ENCODE data around the gene LY6G5C.

LY6G5C gene

GRCh38 chr6:31722173-31722572 lies 41.3 kb upstream of the LY6G5C start:
- H3K27ac ChIP-seq, result no peak overlapping the region
- peaks cover 9% of the 10 kb centered on the region for H3K36me3 ChIP-seq (replicated peaks)
- no peaks in the 10 kb centered on the region for H3K27me3 ChIP-seq (replicated peaks)
- no peak for TF ChIP-seq CTCF (IDR thresholded peaks at IDR 0.05; ENCODE audit: low read depth, low read length, missing control alignments)
- in situ Hi-C loops (cut with HindIII; ENCODE audit: low pct_ligation_motif_present, low sequenced_read_pairs), result no loop called here
- H3K4me3 ChIP-seq (ENCODE audit: low read depth, low read length), result no peak overlapping the region
- no peak for DNase-seq

DNA sequence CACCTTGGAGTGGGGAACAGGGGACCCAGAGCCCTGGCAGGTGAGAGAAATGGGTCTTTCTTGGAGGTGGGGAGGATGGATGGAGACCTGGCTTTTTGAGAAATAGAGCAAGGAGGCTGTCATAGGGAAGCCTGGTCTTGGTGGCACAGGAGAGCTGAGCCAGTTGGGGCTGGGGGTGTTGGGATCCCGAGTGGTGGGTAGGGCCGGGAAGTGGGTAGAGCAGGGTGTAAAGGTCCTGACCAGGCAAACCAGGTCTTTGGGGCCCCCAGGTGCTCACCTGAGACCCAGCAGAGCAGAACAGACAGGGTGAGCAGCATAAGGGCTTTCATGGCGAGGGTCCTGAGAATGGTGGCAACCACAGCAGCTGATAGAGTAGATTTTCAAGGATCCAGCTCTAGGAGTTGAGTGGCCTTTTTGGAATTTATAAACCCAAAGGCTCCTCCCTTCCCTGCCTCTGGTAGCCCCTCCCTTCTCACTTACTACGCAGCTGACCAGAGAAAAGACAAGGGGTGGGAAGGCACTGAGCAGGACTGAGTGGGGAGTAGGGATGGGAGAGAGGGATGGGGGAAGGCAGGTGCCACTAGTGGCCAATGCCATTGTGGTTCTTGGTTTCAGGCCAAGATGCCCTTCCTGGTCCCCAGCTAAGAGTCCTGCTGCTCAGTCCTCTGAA lies 40.6 kb upstream of the LY6G5C start, which contains the start of gene LY6G6C:
LY6G6C (minus strand) TSS at position 396 of the 670 bp plus-strand sequence; CDS start at position 329, 67 bp downstream.
- no peak for DNase-seq
- in situ Hi-C loops (cut with HindIII; ENCODE audit: low pct_ligation_motif_present, low sequenced_read_pairs), result no loop called here
- no peak for TF ChIP-seq CTCF (IDR thresholded peaks at IDR 0.05; ENCODE audit: low read depth, low read length, missing control alignments)
- Histone ChIP-seq H3K36me3 (replicated peaks) (peaks cover 4% of the 10 kb centered on the region), H3K4me3 (ENCODE audit: low read depth, low read length) (no peak within 1 kb of the TSS), H3K27ac (no peak within 1 kb of the TSS), H3K27me3 (replicated peaks) (no peaks in the 10 kb centered on the region)

GRCh38 chr6:31720196-31720770 lies 39.4 kb upstream of the LY6G5C start:
- TF ChIP-seq CTCF (IDR thresholded peaks at IDR 0.05; ENCODE audit: low read depth, low read length, missing control alignments), result no peak
- in situ Hi-C loops (cut with HindIII; ENCODE audit: low pct_ligation_motif_present, low sequenced_read_pairs), result no loop called here
- no peaks in the 10 kb centered on the region for H3K36me3 ChIP-seq (replicated peaks)
- no peak overlapping the region for H3K27ac ChIP-seq
- no peak overlapping the region for H3K4me3 ChIP-seq (ENCODE audit: low read depth, low read length)
- no peaks in the 10 kb centered on the region for H3K27me3 ChIP-seq (replicated peaks)
- DNase-seq, result no peak

DNA sequence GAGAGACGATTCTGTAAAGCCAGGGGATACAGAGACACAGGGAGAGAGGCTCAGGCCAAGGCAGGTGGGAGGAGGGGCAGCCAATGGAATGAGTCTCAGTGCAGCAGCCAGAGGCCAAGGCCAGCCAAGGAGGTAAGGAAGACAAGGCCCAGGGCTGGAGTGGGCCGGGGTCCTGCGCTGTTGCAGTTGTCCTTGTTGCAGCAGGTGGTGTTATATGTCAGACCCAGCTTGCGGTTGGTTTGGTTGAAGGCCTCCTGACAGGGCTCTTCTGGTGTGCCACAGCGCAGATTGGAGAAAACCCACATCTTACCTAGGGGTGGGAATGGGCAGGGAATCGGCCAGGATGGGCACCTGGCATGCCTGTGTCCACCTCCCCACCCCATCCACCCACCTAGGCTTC lies 38.1 kb upstream of the LY6G5C start:
- DNase-seq, result no peak
- in situ Hi-C loops (cut with HindIII; ENCODE audit: low pct_ligation_motif_present, low sequenced_read_pairs), result no loop called here
- no peak overlapping the region for H3K27ac ChIP-seq
- TF ChIP-seq CTCF (IDR thresholded peaks at IDR 0.05; ENCODE audit: low read depth, low read length, missing control alignments), result no peak
- no peaks in the 10 kb centered on the region for H3K36me3 ChIP-seq (replicated peaks)
- no peak overlapping the region for H3K4me3 ChIP-seq (ENCODE audit: low read depth, low read length)
- no peaks in the 10 kb centered on the region for H3K27me3 ChIP-seq (replicated peaks)

- Histone ChIP-seq H3K4me3 (ENCODE audit: low read depth, low read length) (no peak overlapping the region), H3K36me3 (replicated peaks) (no peaks in the 10 kb centered on the region), H3K27ac (no peak overlapping the region), H3K27me3 (replicated peaks) (no peaks in the 10 kb centered on the region)
- in situ Hi-C loops (cut with HindIII; ENCODE audit: low pct_ligation_motif_present, low sequenced_read_pairs), result no loop called here
- no peak for DNase-seq
- TF ChIP-seq CTCF (IDR thresholded peaks at IDR 0.05; ENCODE audit: low read depth, low read length, missing control alignments), result no peak
Observed at GRCh38 chr6:31718265-31718664, 37.4 kb upstream of the LY6G5C start.
